Right ventricle myocardium inferior (tissue), 1 donor: ENCODE measurements around the gene RHOC. TPM values are rescaled to one million over a fixed set of nuclear protein-coding genes. Genes with fewer than 3 reads are reported as not detected.
A peak's percentile ranks its signal among the peaks of the same experiment; 100 is the strongest.
"Not testable (repeated sequence)": the region's sequence is repeated elsewhere in the genome, so short reads cannot be mapped to it uniquely, and the experiment has no call there.

ENCODE experiments used
- ATAC-seq: fragments of 200-7000 bp; cut with Tn5 transposase; one replicate; pipeline ENCODE4 v1.9.1; 2020; ENCODE audit warnings: mild to moderate bottlenecking, moderate library complexity
- DNase-seq: peaks from one replicate; pipeline ENCODE4 v3.0.0; 2021; ENCODE audit errors: missing footprints
- intact Hi-C: fragments of 100-400 bp; cut with DNase I; formaldehyde crosslinking; loops from one replicate; pipeline ENCODE4 v1.11.0; 2022
- long read RNA-seq: library from polyadenylated mRNA; unstranded; transcript quantifications from one replicate; pipeline ENCODE4 v2.0.0, GENCODE V29; 2021
- total RNA-seq: library from RNA; stranded (reverse); fragmentation: NEBNext Ultra II Directional; extraction: Animal tissue kit (Norgen Biotek cat#: 25700); gene quantifications from one replicate; pipeline ENCODE4 v1.2.1, GENCODE V29; 2021
- donor health status: DM: no; HTN: yes; CAD: no; lungs with severe emphysema.

RHOC gene
- 118 TPM for total RNA-seq
- long read RNA-seq, transcript RHOC-202 (6 exons, 1,418 nt), result major isoform, 28 of 64 reads
- long read RNA-seq, transcript RHOC-208 (5 exons, 1,355 nt), result major isoform, 28 of 64 reads
- long read RNA-seq, partial matches to known transcripts, result 4 of 64 reads
- long read RNA-seq, other reads (novel, unspliced or antisense), result 2 of 64 reads

DNA sequence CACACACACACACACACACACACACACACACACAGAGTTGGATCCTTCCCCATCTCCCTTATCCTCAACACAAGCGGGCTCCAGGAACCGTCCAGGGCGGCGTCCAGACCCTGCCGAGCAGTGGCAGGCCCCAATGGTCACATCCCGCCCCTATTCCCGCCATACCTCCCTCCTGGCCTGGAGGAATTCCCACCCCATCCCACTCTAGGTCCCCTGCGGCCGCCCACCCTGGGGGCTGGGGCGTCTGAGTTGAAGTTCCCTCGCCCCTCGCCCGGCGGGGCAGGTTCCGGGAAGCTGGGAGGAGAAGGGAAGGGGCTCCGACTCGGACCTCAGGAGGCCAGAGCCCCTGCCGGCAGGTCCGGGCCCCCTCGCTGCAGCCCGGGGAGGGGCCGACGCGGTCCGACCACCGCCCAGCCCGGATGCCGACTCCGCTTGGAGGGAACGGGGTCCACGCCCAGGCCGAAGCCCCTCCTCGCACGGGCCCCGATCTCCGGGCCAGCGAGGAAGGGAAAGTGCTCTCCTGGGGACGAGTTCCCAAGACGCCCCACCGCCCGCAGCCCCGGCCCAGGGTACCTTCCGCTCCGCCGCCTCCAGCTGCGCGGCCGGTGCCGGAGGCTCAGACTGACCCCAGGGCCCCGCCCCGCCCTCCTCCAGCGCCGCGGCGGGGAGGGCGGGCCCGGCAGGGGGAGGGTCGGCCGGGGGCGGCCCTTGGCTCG lies at the start of gene RHOC:
Gene RHOC (minus strand): TSS at position 623 of the 716 bp plus-strand sequence. CDS start 3,328 bp downstream, outside the sequence.
- intact Hi-C loops, result loop anchor here (1.0 to 5.0 kb wide), 2 partner anchors 88 to 204 kb away; no protein-coding TSS in a partner anchor
- peak; percentile 90 for ATAC-seq
- peak; percentile 87 for DNase-seq

DNA sequence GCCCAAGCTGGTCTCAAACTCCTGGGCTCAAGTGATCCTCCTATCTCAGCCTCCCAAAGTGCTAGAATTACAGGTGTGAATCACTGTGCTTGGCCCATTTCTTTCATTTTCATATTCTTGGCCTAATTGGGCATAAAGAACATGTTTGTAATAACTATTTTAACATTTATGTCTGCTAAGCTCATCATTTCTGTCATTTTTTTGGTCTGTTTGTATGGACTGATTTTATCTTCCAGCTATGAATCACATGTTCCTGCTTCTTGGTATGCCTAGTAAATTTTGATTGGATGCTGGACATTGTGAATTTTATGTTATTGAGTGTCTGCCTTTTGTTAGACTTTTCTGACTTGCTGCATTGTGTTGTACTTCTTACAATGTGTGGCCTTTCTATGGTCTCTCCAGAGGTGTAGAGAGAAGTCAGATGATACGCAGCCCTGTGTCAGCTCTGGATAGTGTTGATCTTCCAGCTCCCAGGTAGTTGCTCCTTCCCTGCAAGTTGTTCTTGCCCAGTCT lies 47.2 kb upstream of the RHOC start:
- ATAC-seq, result no peak
- intact Hi-C loops, result no loop called here
- no peak for DNase-seq

DNA sequence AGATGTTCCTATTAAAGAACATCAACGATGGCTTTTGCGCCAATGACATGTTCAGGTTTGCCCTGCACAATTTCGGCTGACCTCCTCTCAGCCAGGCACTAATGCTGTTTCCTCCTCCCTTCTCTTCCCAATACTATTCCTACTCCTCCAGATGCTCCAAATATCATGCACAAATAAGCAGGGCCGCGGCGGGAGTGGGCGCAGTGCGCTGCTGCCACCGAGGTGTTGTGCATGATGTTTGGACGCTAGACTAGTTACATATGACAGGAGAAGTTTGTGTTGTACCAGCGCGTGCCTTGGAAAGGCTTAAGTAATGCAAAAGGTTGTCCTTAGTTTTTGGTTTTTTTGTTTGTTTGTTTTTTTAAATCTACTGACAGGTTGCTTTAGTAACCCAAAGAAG lies 41.5 kb upstream of the RHOC start:
- ATAC-seq, result no peak
- intact Hi-C loops, result no loop called here
- no peak for DNase-seq

DNA sequence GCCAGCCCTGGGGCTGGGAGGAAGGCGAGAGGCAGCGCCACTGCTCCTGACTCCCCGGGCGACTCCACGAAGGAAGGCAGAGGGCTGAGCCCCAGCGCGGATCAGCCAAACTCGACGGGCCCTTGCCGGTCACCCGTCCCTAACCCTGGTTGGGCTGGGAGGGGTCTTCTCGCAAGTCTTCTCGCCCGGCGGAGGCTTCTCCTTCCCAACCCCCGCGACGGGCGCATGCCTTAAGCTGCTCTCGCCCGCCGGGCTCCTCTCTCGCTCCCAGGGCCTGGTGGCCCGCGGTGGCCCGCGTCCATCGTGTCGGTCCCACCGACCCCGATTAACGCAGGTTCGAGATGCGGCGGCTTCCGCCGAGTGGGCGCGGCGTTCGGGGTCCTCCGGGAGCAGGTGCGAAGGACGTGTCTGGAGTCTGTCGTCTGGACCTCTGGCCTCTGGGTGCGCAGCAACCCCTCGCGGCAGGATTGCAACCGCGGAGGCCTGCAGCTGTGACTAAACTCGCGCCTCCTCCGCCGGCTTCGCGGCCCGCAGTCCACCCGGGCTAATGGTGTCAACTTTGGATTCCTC lies 37.2 kb upstream of the RHOC start:
- intact Hi-C loops, result no loop called here
- no peak for DNase-seq
- ATAC-seq, result peak; percentile 39

DNA sequence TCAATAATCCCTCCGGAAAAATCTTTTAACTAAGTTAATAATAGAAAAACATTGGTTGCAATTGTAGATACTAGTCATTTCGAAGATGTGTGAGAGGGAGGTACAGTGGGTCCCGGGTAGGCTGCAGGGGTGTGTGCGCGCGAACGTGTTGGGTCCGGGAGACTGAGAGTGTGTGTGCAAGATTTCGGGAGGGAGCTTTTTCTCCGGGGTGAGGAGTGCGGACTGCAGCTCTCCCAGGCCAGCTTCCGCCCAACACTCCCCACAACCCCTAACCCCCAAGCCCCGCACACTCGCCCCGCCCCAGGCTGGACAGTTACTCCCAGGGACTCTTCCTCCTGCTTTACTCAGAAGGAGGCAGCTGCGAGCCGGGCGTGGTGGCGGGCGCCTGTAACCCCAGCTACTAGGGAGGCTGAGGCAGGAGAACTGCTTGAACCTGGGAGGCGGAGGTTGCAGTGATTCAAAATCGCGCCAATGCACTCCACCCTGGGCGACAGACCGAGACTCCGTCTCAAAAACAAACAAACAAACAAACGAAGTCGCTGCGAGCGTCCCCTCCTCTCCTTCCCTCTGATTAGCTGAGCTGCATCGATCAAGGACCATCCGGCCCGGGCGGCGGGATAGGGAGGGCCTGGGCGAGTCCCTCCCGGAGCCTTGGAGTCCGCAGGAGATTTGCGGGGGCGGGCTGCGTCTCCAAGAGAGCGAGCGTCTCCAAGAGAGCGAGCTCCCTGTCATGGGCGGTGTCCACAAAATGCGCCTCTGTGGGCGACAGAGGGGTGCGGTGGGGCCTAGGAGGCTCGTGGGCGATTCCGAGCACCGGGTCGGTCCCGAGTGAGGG lies 36.5 kb upstream of the RHOC start:
- intact Hi-C loops, result no loop called here
- ATAC-seq (no peak), DNase-seq (no peak)

DNA sequence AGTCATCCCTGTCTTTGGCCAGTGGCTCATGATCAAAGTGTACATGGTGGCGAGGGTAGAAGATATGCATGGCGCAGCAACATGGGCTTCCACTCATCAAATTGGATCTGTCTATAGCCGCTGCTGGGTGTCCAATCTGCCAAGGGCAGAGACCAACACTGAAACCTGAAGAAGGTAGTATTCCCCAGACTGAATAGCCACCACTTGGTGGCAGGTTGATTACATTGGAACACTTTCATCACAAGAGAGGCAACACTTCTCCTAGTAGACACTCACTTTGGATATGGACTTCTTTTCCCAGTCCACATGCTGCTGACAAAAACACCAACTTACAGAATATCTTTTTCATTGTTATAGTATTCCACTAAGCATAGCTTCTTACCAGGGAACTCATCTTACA lies 30.6 kb upstream of the RHOC start:
- intact Hi-C loops, result no loop called here
- ATAC-seq (no peak), DNase-seq (no peak)

DNA sequence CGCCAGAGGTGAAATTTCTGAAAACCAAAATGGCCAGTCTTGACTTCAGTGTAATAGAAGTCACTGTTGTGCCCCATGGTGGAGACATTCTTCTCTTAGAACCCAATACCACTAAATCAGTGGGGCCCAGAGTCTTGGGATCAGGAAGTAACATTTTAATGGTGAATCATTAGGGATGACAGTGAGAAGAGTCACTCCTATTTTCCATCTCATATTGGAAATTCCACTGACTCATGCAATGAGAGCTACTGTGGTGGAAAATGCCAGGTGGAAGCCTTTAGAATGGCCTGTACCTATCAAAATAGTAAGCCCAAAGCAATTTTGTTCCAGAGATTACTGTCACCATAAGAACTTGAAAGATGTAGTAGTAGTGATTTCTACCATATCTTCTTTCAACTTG lies 28.8 kb upstream of the RHOC start:
- ATAC-seq, result no peak
- DNase-seq, result no peak
- intact Hi-C loops, result no loop called here

DNA sequence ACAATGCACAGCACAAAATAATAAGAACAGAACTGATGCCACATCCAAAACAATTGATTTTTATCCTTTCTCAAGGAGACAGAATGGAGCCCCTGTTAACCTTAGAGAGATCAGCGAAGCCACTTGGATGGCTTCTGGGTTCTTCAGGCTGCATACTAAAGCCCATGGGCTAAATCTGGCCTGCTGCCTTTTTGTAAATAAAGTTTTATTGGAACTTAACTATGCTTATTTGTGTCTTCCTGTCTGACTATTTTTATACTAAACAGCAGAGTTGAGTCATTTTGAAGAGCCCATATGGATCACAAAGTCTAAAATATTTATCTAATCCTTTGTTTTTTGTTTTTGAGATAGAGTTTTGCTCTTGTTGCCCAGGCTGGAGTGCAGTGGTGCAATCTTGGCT lies 24.5 kb upstream of the RHOC start:
- ATAC-seq (no peak), DNase-seq (no peak)
- intact Hi-C loops, result no loop called here

DNA sequence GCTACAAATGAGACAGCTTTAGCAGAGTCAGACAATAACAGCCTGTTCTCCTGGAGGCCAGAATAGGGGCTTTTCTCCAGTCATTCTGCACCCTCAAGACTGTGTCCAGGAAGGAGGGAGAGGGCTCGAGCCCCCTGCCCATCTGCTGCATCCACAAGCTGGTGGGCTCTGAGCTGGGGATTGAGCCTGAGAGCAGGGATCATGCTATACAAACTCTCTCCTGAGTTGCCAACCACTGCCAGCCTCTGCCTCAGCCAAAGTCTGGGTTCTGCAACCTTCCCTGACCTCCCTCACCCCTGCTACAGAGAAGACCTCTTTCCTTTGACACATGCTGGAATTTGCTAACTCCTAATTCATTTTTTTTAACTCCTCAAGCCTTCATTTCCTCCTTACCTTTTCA lies 23.0 kb upstream of the RHOC start:
- no peak for ATAC-seq
- DNase-seq, result no peak
- intact Hi-C loops, result no loop called here

DNA sequence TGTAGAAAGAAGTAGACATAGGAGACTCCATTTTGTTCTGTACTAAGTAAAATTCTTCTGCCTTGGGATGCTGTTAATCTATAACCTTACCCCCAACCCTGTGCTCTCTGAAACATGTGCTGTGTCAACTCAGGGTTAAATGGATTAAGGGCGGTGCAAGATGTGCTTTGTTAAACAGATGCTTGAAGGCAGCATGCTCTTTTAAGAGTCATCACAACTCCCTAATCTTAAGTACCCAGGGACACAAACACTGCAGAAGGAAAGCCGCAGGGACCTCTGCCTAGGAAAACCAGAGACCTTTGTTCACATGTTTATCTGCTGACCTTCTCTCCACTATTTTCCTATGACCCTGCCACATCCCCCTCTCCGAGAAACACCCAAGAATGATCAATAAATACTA lies 22.1 kb upstream of the RHOC start:
- DNase-seq, ATAC-seq, intact Hi-C loops: not testable (repeated sequence)

DNA sequence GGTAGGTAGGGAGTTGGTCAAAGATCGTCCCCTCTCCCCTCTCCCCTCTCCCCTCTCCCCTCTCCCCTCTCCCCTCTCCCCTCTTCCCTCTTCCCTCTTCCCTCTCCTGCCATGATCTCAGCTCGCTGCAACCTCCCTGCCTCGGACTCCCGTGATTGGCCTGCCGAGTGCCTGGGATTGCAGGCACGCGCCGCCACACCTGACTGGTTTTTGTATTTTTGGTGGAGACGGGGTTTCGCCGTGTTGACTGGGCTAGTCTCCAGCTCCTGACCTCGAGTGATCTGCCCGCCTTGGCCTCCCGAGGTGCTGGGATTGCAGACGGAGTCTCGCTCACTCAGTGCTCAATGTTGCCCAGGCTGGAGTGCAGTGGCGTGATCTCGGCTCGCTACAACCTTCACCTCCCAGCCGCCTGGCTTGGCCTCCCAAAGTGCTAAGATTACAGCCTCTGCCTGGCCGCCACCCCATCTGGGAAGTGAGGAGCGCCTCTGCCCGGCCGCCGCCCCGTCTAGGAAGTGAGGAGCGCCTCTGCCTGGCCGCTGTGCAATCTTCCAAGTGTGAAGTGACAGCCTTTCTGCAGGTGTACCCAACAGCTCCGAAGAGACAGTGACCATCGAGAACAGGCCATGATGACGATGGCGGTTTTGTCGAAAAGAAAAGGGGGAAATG lies 21.5 kb upstream of the RHOC start:
- intact Hi-C loops, DNase-seq, ATAC-seq: not testable (repeated sequence)

DNA sequence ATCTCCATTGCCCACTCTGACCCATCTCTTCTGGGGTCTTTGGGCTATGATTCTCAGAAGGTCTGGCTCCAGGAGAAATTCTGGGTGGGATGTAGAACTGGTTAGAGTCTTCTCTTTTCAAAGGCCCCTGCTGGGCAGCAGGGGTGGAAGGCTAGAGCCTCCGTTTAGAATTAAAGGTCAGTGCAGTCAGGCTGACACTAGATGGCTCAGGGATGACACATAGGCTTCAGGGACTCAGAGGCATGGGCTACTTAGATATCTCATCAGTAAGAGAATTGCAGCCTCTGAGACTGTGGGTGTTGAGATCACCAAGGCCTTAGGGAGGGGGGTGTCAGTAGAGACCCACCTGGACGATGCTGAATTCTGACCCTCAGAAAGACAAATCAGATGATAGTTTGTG lies 20.8 kb upstream of the RHOC start:
- DNase-seq (no peak), ATAC-seq (no peak)
- intact Hi-C loops, result no loop called here

DNA sequence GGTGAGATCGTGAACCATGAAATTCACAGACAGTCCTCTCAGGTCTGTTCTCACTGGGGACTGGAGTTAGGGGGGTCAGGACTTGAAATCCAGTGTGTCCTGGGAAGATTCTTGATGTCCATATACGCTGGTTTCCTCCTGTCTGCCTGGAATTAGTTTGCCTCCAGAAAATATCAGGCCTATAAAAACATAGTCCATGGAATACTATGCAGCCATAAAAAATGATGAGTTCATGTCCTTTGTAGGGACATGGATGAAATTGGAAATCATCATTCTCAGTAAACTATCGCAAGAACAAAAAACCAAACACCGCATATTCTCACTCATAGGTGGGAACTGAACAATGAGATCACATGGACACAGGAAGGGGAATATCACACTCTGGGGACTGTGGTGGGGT lies 17.3 kb upstream of the RHOC start:
- ATAC-seq, intact Hi-C loops, DNase-seq: not testable (repeated sequence)

DNA sequence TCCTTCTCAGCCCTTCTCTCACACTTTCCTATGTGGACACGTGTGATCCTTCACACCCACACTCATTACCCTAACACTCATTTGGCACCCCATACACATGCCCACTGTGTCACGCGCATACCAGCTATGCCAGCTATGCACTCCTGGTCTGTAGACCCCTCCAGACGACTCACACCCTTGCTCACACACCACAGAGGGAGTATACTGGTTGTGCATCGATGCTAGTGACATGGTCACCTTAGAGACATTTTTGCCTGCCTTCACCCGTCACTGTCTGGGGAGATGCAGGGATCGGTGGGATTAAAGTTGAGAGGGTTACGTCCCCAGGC lies 16.5 kb upstream of the RHOC start:
- no peak for ATAC-seq
- intact Hi-C loops, result no loop called here
- no peak for DNase-seq

DNA sequence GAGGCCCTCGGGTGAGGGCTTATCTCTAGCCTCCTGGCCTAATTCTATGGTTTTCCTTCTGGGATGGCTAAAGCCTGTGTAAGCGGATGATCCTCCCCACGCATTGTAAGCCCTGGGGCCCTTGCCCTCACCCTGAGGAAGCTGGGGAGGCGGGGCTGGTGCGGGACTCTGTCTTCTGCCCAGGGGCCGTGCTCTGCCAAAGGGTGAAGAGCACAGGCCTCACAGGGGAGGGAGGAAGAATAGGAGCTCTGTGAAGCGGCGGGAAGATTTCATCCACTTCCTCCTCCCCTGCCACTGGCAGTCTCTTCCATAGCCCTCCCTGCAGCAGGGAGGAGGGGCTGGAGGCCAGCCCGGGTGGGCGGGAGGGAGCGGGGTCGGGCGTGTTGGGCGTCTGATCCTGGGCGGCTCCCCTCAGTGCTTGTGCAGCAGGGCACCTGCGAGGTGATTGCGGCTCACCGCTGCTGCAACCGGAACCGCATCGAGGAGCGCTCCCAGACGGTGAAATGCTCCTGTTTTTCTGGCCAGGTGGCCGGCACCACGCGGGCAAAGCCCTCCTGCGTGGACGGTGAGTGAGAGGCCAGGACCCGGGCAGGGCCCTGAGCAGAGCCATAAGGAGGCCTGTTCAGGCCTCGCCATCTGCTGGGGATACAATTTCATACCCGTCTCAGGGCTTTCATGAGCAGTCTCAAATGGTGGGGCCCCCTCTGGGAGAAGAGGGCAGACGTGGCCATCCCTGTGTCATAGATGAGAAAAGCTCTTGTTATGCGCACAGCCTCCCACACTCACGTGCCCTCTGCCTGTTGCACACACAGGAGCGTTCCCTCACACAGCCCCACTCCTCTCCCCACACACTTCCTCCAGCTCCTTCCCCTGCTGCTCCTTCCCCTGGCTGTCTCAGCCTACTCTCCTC lies 15.9 kb upstream of the RHOC start:
- DNase-seq (no peak), ATAC-seq (peak; percentile 35)
- intact Hi-C loops, result no loop called here

DNA sequence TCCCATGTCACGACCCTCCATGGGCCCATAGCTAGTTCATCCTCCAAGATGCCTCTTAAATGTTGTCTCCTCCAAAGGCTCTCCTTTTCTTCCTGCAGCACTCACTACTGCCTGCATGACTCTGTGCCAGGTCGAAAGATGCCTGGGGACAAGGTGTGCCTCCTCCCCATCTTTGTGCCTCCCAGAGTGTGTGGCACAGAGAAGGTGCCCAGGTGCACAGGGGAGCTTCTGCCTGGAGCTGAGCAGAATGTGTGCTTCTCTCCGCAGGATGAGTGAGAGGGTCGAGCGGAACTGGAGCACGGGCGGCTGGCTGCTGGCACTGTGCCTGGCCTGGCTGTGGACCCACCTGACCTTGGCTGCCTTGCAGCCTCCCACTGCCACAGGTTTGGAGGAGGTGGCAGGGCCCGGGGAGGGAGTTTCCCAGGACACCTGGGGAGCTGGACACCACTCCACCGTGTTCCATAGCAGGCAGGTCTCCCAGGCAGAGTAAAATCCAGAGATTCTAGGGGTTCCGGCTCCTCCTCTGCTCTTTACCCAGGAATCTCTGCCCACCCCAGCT lies 15.1 kb upstream of the RHOC start:
- intact Hi-C loops, result no loop called here
- DNase-seq, result no peak
- ATAC-seq, result no peak

DNA sequence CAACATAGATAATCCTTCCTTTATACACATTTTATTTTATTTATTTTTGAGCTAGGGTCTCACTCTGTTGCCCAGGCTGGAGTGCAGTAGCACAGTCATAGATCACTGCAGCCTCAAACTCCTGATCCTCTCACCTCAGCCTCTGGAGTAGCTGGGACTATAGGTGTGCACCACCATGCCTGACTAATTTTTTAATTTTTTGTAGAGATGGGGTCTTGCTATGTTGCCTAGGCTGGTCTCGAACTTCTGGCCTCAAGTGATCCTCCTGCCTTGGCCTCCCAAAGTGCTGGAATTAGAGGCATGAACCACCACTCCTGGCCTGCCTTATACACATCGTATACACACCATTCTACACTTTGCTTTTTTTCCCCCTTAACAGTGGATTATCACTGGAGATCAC lies 14.4 kb upstream of the RHOC start:
- ATAC-seq, intact Hi-C loops, DNase-seq: not testable (repeated sequence)

DNA sequence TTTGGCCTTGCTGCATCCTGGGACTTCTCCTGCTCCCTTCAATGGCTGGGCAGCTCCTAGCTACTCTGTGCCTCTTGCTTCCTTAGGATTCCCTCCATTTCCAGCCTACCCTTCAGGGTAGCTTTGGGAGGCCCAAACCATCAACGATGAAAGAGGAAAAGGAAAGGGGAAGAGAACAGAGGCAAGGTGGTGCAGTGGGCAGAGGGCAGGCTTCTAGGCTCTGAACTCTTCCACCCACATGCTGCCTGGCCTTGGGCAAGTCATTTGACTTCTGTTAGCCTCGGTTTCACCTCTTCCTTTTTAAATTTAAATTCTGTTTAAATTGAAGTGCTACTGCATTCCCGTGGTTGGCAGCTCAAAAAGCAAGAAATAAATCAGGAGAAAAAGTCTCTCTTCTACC lies 13.9 kb upstream of the RHOC start:
- intact Hi-C loops, result no loop called here
- no peak for DNase-seq
- no peak for ATAC-seq
